Liver (tissue), 9 donors: ENCODE measurements around the gene SLC17A3. TPM values are rescaled to one million over a fixed set of nuclear protein-coding genes. Genes with fewer than 3 reads are reported as not detected.
A peak's percentile ranks its signal among the peaks of the same experiment; 100 is the strongest.

Source experiments
- DNase-seq: peaks from one replicate; pipeline ENCODE4 v3.0.0-alpha.2; 2017; ENCODE audit warnings: low spot score
- H3K27ac ChIP-seq, 2 donors: one replicate each; pipeline ENCODE4 v1.7.0; 2013; ENCODE audit warnings: inconsistent platforms in 2 of 2, low read length in 2 of 2, control low read depth in 1 of 2, low read depth in 1 of 2, mild to moderate bottlenecking in 1 of 2
- H3K27me3 ChIP-seq, 4 donors: one replicate each; pipeline versions ENCODE4 v1.6.1 to v1.7.0; 2013; ENCODE audit warnings: low read length in 3 of 4, inconsistent platforms in 1 of 4, mild to moderate bottlenecking in 1 of 4, moderate library complexity in 1 of 4; ENCODE audit not compliant: control insufficient read depth in 4 of 4, insufficient read depth in 4 of 4
- H3K36me3 ChIP-seq, 4 donors: one replicate each; pipeline versions ENCODE4 v1.6.1 to v1.7.0; 2013; ENCODE audit warnings: low read length in 3 of 4, mild to moderate bottlenecking in 3 of 4, low read depth in 1 of 4, moderate library complexity in 1 of 4; ENCODE audit not compliant: control insufficient read depth in 4 of 4, insufficient read depth in 3 of 4
- H3K4me1 ChIP-seq, 4 donors: one replicate each; pipeline versions ENCODE4 v1.6.1 to v1.7.0; 2013; ENCODE audit warnings: low read length in 3 of 4, mild to moderate bottlenecking in 3 of 4, moderate library complexity in 1 of 4; ENCODE audit not compliant: control insufficient read depth in 4 of 4, insufficient read depth in 4 of 4
- H3K4me3 ChIP-seq, 3 donors: one replicate each; pipeline versions ENCODE4 v1.6.1 to v1.7.0; 2013; ENCODE audit warnings: low read length in 3 of 3, control low read depth in 1 of 3, low read depth in 1 of 3, mild to moderate bottlenecking in 1 of 3
- H3K9ac ChIP-seq, 2 donors: one replicate each; pipeline ENCODE4 v1.7.0; 2013; ENCODE audit warnings: low read length in 2 of 2, mild to moderate bottlenecking in 2 of 2, moderate library complexity in 2 of 2, control low read depth in 1 of 2, low read depth in 1 of 2
- H3K9me3 ChIP-seq, 4 donors: one replicate each; pipeline versions ENCODE4 v1.6.1 to v1.7.0; 2013; ENCODE audit warnings: low read length in 3 of 4; ENCODE audit not compliant: control insufficient read depth in 4 of 4
- ATF3 ChIP-seq: IDR thresholded peaks from 2 replicates; pipeline ENCODE4 v1.6.1; 2016; ENCODE audit warnings: antibody characterized with exemption
- CTCF ChIP-seq: fragments of 150-350 bp; IDR thresholded peaks from 2 replicates; pipeline ENCODE4 v1.5.1; 2017; ENCODE audit warnings: improper control_type of control experiment, low read depth, low read length; ENCODE audit not compliant: missing input control
- EGR1 ChIP-seq, 2 donors: IDR thresholded peaks; 2 replicates each; pipeline ENCODE4 v1.6.1; 2016 to 2018; ENCODE audit warnings: antibody characterized with exemption in 2 of 2, low read depth in 2 of 2
- FOXA1 ChIP-seq: IDR thresholded peaks from 2 replicates; pipeline ENCODE4 v1.6.1; 2016; ENCODE audit warnings: antibody characterized with exemption
- FOXA2 ChIP-seq: IDR thresholded peaks from 2 replicates; pipeline ENCODE4 v1.6.1; 2016; ENCODE audit warnings: antibody characterized with exemption
- GABPA ChIP-seq, 2 donors: IDR thresholded peaks in 1 of 2; conservative IDR thresholded peaks in 1 of 2; 2 replicates each; pipeline ENCODE4 v1.6.1; 2016; ENCODE audit warnings: antibody characterized with exemption in 2 of 2, mild to moderate bottlenecking in 1 of 2, moderate library complexity in 1 of 2
- HNF4A ChIP-seq, 2 donors: conservative IDR thresholded peaks; 2 replicates each; pipeline ENCODE4 v1.6.1; 2016; ENCODE audit warnings: antibody characterized with exemption in 2 of 2, mild to moderate bottlenecking in 2 of 2
- HNF4G ChIP-seq: IDR thresholded peaks from 2 replicates; pipeline ENCODE4 v1.6.1; 2016; ENCODE audit warnings: antibody characterized with exemption
- MAX ChIP-seq: IDR thresholded peaks from 2 replicates; pipeline ENCODE4 v1.6.1; 2016; ENCODE audit warnings: antibody characterized with exemption
- NR2F2 ChIP-seq: IDR thresholded peaks from 2 replicates; pipeline ENCODE4 v1.6.1; 2016; ENCODE audit warnings: antibody characterized with exemption
- RAD21 ChIP-seq, 2 donors: IDR thresholded peaks; 2 replicates each; pipeline ENCODE4 v1.6.1; 2016; ENCODE audit warnings: antibody characterized with exemption in 2 of 2, mild to moderate bottlenecking in 2 of 2
- REST ChIP-seq: IDR thresholded peaks from 2 replicates; pipeline ENCODE4 v1.6.1; 2016; ENCODE audit warnings: antibody characterized with exemption, mild to moderate bottlenecking
- RXRA ChIP-seq, 2 donors: IDR thresholded peaks; 2 replicates each; pipeline ENCODE4 v1.6.1; 2017 to 2018; ENCODE audit warnings: antibody characterized with exemption in 2 of 2, mild to moderate bottlenecking in 1 of 2
- SP1 ChIP-seq: IDR thresholded peaks from 2 replicates; pipeline ENCODE4 v1.6.1; 2018; ENCODE audit warnings: antibody characterized with exemption, mild to moderate bottlenecking
- TAF1 ChIP-seq: conservative IDR thresholded peaks from 2 replicates; pipeline ENCODE4 v1.6.1; 2016; ENCODE audit warnings: antibody characterized with exemption, mild to moderate bottlenecking
- YY1 ChIP-seq: IDR thresholded peaks from 2 replicates; pipeline ENCODE4 v1.6.1; 2016; ENCODE audit warnings: antibody characterized with exemption, mild to moderate bottlenecking
- ZBTB33 ChIP-seq: IDR thresholded peaks from 2 replicates; pipeline ENCODE4 v1.6.1; 2016; ENCODE audit warnings: antibody characterized with exemption
- WGBS: extraction: QIAGEN DNeasy Blood & Tissue Kit; methylation state at CpG from one replicate; pipeline ENCODE4 v1.1.7; 2013; 5-methylcytosine and 5-hydroxymethylcytosine counted together
- polyA plus RNA-seq, 2 donors: library from polyadenylated mRNA; stranded (reverse) in 1 of 2; unstranded in 1 of 2; fragments of 200-250 nt in 1 of 2; fragments of >200 nt in 1 of 2; fragmentation: Nextera tagmentation in 1 of 2; extraction: Ambion mirVana in 1 of 2; gene quantifications; one replicate each; pipeline versions ENCODE4 v1.2.1 to v1.2.3, GENCODE V29; 2013 to 2015
- total RNA-seq, 2 donors: library from RNA; depleted of rRNA; stranded (reverse); fragments of >200 nt; gene quantifications; one replicate each; pipeline ENCODE4 v1.2.3, GENCODE V29; 2014
- donor health status: healthy.
- donor health status: healthy.
- donor health status: healthy.
- donor health status: healthy.
- donor health status: healthy.

SLC17A3 gene
- total and polyA plus RNA-seq, 4 donors, result 1.6 to 23.2 (median 10.9) TPM

- DNase-seq, result no peak
- no peaks in the 10 kb centered on the region for H3K27me3 ChIP-seq
- H3K27ac ChIP-seq, result peak overlapping the region in 1 of 2 donors; percentile 43
- no peak overlapping the region for H3K9ac ChIP-seq
- H3K36me3 ChIP-seq, result peaks cover 10 to 55% (median 36%) of the 10 kb centered on the region in 4 donors
- no peak overlapping the region for H3K4me3 ChIP-seq
- WGBS, result 83% methylated on average over 3 of the region's 3 CpGs
- no peak for TF ChIP-seq HNF4G
- no peak for TF ChIP-seq RAD21 (IDR thresholded peaks at IDR 0.05)
- no peak for TF ChIP-seq SP1
- no peak for TF ChIP-seq GABPA (IDR thresholded peaks at IDR 0.05 in 1 of 2, conservative IDR thresholded peaks at IDR 0.05 in 1 of 2)
- TF ChIP-seq FOXA2, result no peak
- TF ChIP-seq FOXA1, result no peak
- TF ChIP-seq MAX, result no peak
- TF ChIP-seq ATF3, result no peak
- no peaks in the 10 kb centered on the region for H3K9me3 ChIP-seq
- H3K4me1 ChIP-seq, result peaks cover 0 to 10% (median 9%) of the 10 kb centered on the region in 4 donors
These were observed 39.7 kb upstream of the SLC17A3 start for GRCh38 chr6:25913741-25914140.

- Histone ChIP-seq H3K4me1 (peaks cover 11 to 29% (median 19%) of the 10 kb centered on the region in 4 donors), H3K27me3 (no peaks in the 10 kb centered on the region), H3K27ac (peak overlapping the region in 1 of 2 donors; percentile 56), H3K36me3 (peaks cover 6 to 32% (median 24%) of the 10 kb centered on the region in 4 donors), H3K9me3 (no peaks in the 10 kb centered on the region), H3K9ac (no peak overlapping the region), H3K4me3 (no peak overlapping the region)
- WGBS, result 49% methylated on average over 4 of the region's 4 CpGs
- no peak for TF ChIP-seq RXRA (IDR thresholded peaks at IDR 0.05)
- no peak for TF ChIP-seq MAX
- no peak for TF ChIP-seq YY1
- TF ChIP-seq NR2F2, result no peak
- TF ChIP-seq HNF4A (conservative IDR thresholded peaks at IDR 0.05), result no peak
- TF ChIP-seq EGR1 (IDR thresholded peaks at IDR 0.05; ENCODE audit: low read depth in 2 of 2), result no peak
- TF ChIP-seq TAF1, result no peak
- TF ChIP-seq ZBTB33, result no peak
- DNase-seq, result no peak
These were observed 37.3 kb upstream of the SLC17A3 start for GRCh38 chr6:25911351-25911750.

- H3K9ac ChIP-seq, result no peak overlapping the region
- no peak for DNase-seq
- no peaks in the 10 kb centered on the region for H3K9me3 ChIP-seq
- no peaks in the 10 kb centered on the region for H3K27me3 ChIP-seq
- peaks cover 11 to 51% (median 40%) of the 10 kb centered on the region in 4 donors for H3K4me1 ChIP-seq
- peak overlapping the region; percentile 3 to 62 for H3K27ac ChIP-seq
- no peak overlapping the region for H3K4me3 ChIP-seq
- WGBS, result 16% methylated on average over 1 of the region's 1 CpG
- H3K36me3 ChIP-seq, result peaks cover 0 to 11% (median 8%) of the 10 kb centered on the region in 4 donors
- TF ChIP-seq FOXA2 (peak; percentile 98), MAX (peak; percentile 65), REST (peak; percentile 72), CTCF (no peak), RAD21 (IDR thresholded peaks at IDR 0.05) (peak in 1 of 2 donors; percentile 7), ATF3 (peak; percentile 13), NR2F2 (no peak)
These were observed 33.5 kb upstream of the SLC17A3 start for GRCh38 chr6:25907475-25908014.
